Activated T-cell treated with anti-CD3 and anti-CD28 coated beads for 4 hours (primary cell): Measurements from ENCODE around the gene GNB5.
"Not testable (repeated sequence)": the region's sequence is repeated elsewhere in the genome, so short reads cannot be mapped to it uniquely, and the experiment has no call there.

Experiments used
- DNase-seq: peaks from one replicate; pipeline ENCODE4 v3.0.0-alpha.2; 2020

GNB5 gene

DNA sequence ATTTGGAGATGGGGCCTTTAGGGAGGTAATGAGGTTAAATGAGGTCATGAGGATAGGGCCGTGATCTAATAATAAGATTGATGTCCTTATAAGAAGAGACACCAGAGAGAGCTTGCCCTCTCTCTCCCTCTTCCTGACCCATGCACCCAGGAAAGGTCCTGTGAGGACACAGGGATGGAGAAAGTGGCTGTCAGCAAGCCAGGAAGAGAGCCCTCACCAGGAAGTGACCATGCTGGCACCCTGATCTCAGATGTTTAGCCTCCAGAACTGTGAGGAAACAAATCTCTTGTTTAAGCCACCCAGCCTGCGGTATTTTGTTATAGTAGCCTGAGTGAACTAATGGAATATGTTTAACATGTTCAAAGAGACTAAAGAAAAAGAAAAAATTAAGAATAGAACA lies 15.3 kb upstream of the GNB5 start:
- no peak for DNase-seq

DNA sequence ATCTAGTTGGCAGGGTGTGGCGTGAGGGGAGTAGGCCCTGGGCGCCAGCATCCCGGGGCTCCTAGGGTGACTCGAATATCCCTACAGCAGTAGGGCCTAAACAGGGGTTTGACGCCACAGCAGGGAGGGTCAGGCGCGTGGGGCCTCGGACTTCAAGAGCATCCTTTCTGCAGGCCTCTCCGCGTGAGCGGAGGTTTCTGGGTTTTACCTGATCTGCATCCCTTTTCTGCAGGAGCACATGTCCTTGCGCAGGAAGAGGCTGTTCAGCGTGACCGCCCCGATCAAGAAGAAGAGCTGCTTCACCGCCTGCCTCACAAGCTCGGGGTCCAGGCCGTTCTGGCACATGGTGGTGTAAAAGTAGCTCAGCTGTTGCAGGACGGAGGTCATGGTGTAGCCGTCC lies 13.5 kb upstream of the GNB5 start:
- no peak for DNase-seq

DNA sequence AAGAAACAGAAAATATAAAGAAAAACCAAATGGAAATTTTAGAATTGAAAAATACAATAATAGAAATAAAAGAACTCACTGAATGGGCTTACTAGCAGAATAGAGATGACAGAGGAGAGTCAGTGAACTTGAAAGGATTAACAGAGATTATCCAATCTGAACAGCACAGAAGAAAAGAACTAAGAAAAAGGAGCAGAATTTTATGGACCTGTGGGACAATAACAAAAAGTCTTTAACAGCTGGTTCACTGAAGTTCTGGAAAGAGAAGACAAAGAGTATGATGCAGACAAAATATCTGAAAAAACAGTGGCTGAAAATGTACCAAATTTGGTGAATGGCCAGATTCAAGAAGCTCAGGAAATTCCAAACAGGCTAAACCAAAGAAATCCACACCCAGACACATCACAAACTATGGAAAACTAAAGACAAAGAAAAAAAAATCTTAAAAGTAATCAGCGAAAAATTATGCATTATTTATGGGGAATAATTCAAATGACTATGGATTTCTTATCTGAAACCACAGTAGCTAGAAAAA lies 9.7 kb upstream of the GNB5 start:
- DNase-seq: no peak

DNA sequence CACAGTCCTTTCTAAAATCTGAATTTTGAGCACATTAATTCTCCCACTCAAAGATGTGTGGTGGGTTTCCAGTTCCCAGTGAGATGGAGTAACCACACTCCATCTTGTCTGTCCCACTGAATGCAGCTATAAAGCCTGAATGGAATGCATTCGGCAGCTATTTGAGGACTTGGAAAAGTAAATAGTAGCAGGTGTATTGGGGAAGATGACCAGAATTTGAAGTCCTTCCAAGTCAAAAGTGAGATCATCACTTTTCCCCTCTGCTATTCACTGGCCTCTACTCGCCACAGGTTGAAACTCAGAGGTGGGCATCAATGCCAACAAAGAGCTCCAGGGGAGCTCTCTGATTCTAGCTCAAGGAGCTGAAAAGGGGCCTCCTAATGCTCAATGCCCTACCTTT lies 8.1 kb upstream of the GNB5 start:
- DNase-seq: no peak

DNA sequence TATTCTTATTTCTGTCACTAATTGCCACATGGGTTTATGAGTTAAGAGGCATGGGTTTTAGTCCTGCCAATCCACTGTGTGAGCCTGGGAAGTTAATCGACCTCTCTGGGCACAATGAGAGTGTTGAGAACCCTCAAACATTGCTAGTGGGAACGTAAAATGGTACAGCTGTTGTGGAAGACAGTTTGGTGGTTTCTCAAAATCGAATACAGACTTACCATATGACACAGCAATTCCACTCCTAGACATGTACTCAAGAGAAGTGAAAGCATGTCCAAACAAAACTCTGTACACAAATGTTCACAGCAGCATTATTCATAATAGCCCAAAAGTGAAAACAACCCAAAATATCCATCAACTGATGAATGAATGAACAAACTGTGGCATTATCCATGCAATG lies 5.7 kb upstream of the GNB5 start:
- DNase-seq: no peak

DNA sequence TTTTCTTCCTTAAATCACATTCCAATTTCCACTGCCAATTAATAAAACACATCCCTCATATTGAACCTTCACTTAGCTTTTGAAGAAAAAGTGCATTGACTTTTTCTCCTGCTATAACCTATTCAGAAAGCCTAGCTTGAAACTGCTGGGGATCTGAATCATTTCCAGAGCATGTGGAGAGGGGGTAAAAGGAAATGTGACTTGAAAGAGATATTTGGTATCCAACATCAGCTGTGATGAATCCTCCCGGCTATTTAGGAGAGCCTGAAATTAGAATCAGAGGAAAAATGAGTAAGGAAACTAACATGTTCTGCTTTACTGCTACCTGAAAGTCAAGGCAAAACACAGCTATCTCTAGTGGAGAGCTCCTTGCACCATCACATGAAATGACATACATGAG lies 2.6 kb upstream of the GNB5 start:
- DNase-seq: no peak

DNA sequence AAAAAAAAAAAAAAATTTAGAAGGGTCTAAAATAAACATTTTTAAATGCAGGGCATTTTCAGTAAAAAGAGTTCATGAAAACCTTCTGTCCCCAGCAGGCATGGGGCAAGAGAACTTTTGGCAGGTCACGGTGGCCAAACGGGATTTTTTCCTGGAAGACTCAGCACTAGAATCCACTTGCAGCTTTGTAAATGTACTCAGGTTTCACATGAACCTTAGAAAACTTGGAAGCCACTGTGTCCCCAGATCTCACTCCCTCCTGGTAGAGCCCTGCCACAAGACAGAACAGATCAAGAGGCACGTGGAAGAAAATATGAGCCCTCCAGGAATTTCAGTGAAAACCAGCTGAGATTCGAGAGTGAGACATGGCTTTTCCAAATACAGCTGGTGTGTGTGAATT lies 2.1 kb upstream of the GNB5 start:
- no peak for DNase-seq

DNA sequence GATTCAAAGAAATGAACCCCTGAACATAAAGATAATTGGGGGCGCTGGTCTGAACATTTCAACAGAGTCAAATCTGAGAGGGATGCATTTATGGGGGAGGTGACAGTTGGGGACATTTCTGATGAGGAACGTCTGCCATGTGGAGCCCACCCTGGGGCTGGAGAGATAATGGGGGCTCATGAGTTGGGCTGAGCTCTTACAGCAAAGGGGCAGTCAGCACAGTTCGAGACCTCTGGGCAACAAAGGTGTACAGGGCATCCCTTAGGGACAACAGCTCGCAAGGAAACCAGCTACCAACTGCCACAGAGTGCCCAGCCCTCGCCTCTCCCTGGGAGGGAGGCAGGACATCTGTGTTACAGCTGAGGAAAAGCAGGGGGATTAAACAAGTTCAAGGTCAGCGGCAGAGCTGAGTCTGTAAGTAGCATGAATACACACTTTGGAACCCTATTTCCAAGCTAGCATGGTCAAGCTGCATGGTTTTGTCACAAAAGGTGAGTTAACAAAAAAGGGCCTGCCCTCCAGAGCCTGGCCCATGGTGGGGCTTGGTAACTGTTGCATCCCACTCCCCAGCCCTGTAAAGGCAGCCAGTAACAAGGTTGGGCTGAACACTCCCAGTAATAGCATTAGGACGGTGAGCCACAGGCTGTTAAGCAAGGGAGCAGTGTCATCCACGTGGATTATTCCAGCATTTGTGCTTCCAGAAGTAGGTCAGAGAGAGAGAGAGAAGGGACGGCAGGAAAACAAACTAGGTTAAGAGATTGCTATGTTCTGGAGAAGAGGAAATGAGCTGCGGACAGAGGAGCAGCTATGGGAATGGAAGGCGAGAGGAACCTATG lies 4.3 kb downstream of the GNB5 start:
- DNase-seq: no peak

DNA sequence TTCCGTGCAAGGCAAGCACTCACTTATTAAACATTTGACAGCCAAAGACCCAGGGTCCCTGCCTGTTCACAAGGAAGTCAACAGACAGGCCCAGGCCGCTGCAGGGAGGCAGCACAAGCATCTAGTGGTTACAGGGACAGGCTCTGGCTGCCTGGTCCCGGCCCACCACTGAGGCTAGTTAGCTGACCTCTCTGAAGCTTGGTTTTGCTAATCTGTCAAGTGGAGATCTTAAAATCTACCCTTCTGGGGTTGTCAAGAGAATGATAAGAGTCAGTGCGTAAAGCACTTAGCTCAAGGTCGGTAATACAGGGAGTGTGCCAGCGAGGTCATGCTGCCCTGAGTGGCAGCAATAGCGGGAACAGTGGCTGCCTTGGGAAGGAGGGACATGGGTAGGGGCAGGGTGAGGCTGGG lies 6.0 kb downstream of the GNB5 start:
- DNase-seq: no peak

DNA sequence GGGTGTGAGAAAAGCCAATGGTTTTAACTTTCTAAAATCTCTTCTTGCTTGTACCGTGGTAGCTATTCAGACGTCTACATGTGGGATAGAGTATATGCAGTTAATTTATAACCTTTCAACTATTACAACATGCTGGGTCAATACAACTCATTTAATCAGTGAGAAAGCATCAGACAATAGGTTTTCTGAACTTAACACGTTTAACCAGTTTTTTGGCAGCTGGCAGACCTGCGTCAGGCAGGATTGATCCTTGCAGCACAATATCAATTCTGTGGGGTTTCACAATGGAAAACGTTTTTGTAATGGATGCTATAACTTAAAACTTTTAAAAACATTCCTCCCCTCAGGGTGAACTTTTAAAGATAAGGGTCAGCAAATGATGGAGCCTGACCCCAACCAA lies 6.5 kb downstream of the GNB5 start:
- DNase-seq: no peak

DNA sequence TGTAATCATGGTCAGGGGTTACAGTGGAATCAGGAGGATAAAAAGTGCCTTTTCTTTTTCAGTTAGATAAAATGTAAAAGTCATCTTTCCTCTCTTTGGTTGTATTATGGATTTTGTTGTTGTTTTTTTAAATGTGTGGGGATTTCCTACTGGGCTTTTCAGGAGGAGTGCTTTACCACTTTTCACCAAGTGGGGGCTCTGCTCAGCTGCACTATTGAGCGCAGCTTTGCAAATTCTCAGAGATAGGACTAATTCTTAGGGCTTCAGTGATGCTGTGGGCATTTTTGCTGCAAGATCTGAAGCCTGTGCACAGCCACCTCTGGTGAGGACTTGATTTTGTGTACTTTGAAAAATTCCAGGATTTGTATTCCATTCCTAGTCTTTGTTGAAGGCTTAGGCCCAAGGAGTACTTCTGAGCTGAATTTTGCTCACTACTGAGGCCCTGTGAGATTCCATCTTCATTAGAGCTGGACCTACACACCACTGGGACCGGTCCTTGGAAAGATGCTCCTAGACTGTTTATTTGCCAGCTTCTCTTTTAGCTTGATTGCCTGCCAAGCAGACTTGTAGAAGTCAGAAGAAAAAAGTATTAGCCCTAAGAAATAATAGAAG lies 7.5 kb downstream of the GNB5 start:
- DNase-seq: no peak

DNA sequence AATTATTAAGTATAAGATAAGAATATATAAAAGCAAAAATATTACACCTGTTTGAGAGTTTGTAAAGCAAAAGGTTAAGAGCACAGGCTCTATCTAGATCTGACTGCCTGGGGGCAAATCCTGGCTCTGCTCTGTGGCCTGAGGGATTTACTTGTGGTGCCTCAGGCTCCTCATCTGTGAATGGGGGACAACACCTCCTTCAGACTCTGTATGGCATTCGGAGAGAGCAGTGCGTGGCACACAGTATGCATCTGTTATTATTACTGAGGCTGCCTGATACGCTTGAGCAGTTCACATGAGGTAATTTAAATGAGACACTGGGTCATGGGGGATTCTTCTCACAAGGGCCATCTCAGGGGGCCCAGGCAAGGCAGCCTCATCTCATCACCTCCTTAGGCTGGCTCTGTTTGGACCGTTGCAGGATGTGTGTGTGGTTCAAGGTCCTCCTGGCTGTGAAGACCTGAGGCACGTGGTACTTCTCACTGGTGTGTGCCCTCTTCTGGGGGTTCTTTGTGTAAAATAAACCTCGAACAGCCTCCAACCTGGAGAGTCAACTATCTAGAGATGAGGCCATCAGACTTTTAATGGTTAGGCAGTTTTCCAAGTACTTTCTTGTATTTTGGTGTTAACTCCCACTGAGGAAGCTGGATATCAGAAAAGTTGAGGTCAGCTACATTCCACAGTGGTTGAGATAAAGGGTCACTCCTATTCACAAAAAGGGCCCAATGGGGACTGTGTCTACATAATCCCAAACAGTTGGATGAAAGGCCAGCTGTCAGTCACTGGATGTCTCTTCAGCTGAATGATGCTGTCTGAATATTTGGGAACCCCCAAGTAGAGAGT lies 9.0 kb downstream of the GNB5 start:
- DNase-seq: no peak

DNA sequence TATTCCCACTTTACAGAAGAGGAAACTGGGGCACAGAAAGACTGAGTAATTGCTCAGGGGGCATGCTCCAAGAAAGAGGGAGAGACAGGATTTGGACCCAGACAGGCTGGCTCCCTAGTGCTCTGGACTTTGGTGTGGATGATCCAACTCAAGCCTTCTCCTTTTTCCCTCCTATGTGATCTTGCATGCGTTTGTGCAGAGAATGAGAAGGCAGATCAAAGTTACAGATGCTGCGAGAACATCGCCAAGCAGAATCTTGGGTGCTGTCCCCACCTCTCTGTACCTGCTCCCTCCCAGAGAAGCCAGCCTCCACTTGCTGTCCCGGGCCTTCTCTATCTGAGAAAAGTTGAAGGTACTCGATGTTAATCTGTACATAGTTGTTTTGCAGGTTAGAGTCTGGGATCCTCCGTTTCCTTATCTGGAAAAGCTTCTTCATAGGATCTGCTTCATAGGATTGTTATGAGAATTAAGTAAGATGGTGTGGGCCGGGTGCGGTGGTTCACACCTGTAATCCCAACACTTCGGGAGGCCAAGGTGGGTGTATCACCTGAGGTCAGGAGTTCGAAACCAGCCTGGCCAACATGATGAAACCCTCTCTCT lies 10.2 kb downstream of the GNB5 start:
- DNase-seq: no peak

DNA sequence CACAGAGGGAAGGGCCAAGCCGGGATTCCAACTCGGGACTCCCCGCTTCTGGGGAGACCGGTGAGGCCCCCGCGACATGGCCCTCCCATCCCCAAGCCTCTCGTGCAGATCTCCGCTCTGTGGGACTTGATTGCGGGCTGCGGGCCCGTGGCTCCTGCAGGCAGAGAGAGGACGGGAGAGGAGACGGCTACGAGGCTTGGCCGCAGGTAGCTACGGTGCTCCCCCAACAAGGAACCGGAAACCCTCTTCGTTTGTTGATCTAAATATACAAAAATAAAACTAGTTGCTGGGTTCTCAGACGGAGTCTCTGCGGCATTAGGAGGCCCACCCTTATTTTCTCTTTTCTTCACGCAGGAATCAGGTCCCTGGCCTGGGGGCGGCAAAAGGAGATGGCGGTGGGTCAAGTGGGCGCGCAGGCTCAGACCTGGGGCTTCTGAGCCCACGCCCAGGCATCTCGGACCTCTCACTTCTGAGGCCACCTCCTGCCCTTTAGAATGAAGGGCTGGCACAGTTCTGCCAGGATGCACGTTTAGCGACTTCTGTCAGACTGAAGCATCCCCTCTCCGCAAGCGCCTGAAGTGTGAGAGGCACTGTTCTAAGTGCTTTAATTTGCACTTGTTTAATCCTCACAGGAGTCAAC lies 10.9 kb downstream of the GNB5 start:
- DNase-seq: no peak

DNA sequence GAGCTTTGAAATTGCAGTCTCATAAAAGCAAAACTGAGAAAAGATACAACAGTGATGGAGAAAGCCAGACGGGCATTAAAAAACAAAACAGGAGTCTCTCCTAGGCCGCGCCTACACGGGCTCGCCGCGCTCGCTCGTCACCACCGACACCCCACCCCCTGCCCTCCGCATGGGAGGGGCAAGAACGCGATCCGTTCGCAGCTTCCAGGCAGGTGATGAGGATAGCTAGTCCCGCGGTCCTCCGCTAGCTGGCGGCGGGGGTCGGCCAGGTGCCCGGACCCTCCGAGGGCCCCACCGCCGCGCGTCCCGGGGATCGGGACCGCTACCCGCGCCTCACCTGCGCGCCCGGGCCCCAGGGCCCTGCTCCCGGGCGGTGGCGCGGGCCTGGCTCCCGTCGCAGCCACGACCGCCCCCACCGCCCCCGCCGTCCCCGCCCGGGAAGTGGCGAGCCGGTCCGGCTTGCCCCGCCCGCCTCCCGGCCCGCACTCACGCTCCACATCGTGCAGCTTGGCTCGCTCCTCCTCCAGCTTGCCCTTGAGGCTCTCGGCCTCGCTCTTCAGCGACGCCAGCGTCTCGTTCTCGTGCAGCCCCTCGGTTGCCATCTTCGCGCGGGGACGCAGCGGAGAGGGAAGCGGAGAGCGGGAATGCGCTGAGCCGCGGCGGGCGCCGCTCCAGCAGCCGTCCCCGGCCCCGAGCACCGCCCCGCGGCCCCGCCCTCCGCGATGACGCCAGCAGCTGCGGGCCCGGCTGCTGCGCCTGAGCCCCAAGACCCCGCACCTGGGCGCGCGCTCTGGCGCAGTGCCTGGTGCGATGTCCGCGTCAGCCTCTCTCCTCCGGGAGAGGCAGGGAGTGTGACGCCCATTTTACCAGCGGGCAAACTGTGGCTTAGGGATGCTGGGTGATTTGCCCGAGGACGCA lies 11.7 kb downstream of the GNB5 start:
- peak; percentile 81 for DNase-seq

DNA sequence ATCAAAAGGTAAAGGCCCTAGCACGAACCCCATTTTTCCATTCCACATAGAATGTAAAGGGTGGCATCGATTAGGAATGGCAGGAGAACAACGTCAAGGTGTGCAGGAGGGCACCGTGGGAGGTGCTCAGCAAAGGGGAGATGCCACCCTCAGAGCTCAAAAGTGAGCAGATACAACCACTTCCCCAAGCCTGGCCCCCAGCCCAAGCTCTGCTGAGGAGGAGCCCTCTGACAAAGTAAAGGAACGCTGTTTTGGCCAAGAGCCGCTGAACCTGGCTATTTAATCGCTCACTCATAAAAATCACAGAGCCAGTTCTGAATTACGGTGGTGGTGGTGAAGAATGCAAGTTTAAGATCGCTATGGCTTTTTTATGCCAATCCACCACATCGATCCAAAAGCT lies 12.4 kb downstream of the GNB5 start:
- no peak for DNase-seq

DNA sequence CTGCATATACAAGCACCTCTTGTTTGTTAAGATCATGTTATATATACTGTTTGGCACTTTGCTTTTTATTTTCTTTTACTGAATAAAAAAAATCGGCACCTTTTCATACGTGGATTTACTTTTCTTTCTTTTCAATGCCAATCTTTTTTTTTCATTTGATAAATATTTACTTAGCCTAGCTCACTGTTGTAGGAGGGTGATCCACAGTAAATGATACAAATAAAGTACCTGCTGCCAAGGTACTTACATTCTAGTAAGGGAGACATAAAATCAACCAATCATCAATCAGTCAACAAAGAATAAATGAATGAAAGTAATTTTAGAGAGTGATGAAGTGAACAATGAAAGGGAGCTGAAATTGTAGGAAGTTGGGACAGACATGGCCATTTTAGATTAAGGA lies 18.3 kb downstream of the GNB5 start:
- no peak for DNase-seq

DNA sequence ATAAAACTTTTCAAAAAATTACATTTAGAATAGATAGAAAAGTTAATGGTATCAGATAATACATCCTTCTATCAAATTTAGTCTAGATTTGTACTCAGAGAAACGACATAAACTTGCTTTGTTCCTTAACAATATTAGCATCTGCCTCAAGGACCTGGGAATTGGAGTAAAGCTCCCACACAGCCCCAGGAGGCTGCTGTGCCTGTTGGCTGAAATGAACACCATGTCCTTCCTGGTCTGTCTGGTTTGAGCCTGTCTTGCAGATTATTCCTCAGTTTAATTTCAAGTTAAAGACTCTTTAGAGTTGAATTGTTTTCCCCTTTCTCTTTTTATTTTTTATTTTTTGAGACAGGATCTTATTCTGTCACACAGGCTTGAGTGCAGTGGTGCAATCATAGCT lies 19.4 kb downstream of the GNB5 start:
- DNase-seq: no peak

DNA sequence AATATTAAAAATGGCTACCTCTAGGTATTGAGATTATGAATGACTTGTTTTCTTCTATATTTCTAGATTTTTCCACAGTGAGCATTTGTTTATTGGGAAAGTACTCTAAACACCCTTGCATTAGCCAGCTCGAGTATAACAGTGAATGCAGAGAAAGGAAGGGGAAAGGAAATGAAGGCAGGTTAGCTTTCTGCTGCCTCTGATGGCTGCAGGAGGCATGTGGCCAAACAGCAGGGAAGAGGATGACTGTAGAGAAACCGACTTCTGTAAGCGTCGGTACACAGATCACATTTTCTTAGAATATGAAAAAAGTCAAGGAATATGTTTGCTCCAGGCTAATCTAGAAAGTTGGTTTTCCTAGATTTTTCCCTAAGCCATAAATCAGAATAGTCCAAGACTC lies 19.8 kb downstream of the GNB5 start:
- no peak for DNase-seq

DNA sequence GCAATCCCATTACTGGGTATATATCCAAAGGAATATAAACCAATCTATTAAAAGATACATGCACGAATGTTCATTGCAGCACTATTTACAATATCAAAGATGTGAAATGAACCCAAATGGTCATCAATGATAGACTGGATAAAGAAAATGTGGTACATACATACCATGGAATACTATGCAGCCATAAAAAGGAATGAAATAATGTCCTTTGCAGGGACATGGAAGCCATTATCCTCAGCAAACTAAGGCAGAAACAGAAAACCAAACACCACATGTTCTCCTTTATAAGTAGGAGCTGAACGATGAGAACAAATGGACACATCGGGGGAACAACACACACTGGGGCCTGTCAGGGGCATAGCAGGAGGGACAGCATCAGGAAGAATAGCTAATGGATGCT lies 21.0 kb downstream of the GNB5 start:
- not testable (repeated sequence) for DNase-seq

DNA sequence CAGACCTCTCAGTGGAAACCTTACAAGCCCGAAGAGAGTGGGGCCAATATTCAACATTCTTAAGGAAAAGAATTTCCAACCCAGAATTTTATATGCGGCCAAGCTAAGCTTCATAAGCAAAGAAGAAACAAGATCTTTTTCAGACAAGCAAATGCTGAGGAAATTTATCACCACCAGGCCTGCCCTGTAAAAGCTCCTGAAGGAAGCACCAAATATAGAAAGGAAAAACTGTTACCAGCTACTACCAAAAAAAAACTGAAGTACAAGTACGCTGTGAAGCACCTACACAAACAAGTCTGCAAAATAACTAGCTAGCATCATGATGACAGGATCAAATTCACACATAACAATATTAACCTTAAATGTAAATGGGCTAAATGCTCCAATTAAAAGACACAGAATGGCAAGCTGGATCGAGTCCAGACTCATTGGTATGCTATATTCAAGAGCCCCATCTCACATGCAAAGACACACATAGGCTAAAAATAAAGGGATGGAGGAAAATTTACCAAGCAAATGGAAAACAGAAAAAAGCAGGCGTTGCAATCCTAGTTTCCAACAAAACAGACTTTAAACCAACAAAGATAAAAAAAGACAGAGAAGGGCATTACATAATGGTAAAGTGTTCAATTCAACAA lies 25.6 kb downstream of the GNB5 start:
- not testable (repeated sequence) for DNase-seq
